Left ventricle myocardium inferior (tissue), 1 donor: ENCODE measurements around the gene PSG4. TPM values are rescaled to one million over a fixed set of nuclear protein-coding genes. Genes with fewer than 3 reads are reported as not detected.
"Not testable (repeated sequence)": the region's sequence is repeated elsewhere in the genome, so short reads cannot be mapped to it uniquely, and the experiment has no call there.

Experiments used
- DNase-seq: peaks from one replicate; pipeline ENCODE4 v3.0.0-alpha.2; 2020
- H3K27ac ChIP-seq: fragments of 200-600 bp; replicated peaks from 2 replicates; pipeline ENCODE4 v1.8.0; 2021
- H3K27me3 ChIP-seq: fragments of 200-600 bp; 2 replicates; pipeline ENCODE4 v1.8.0; 2021; ENCODE audit warnings: low read depth
- H3K36me3 ChIP-seq: fragments of 200-600 bp; 2 replicates; pipeline ENCODE4 v1.8.0; 2021
- H3K4me1 ChIP-seq: fragments of 200-600 bp; 2 replicates; pipeline ENCODE4 v1.8.0; 2021
- H3K4me3 ChIP-seq: fragments of 200-600 bp; 2 replicates; pipeline ENCODE4 v1.8.0; 2021; ENCODE audit warnings: mild to moderate bottlenecking, moderate library complexity
- H3K9me3 ChIP-seq: fragments of 200-600 bp; replicated peaks from 2 replicates; pipeline ENCODE4 v1.8.0; 2021
- intact Hi-C: fragments of 100-400 bp; cut with micrococcal nuclease; formaldehyde crosslinking; loops from one replicate; pipeline ENCODE4 v1.11.0; 2022
- long read RNA-seq: library from polyadenylated mRNA; unstranded; transcript quantifications from one replicate; pipeline ENCODE4 v2.0.0, GENCODE V29; 2021
- total RNA-seq: library from RNA; stranded (reverse); fragmentation: NEBNext Ultra II Directional; extraction: Animal tissue kit (Norgen Biotek cat#: 25700); gene quantifications from one replicate; pipeline ENCODE4 v1.2.1, GENCODE V29; 2021
- TF ChIP-seq, protein P1 (sequence below): fragments of 200-600 bp; IDR thresholded peaks from 2 replicates; pipeline ENCODE4 v1.8.0; 2021; ENCODE audit warnings: antibody characterized with exemption, mild to moderate bottlenecking, borderline replicate concordance
- donor health status: DM: no; HTN: yes; CAD: no; lungs with severe emphysema.

PSG4 gene
- total RNA-seq = not detected
- long read RNA-seq = 0 reads

DNA sequence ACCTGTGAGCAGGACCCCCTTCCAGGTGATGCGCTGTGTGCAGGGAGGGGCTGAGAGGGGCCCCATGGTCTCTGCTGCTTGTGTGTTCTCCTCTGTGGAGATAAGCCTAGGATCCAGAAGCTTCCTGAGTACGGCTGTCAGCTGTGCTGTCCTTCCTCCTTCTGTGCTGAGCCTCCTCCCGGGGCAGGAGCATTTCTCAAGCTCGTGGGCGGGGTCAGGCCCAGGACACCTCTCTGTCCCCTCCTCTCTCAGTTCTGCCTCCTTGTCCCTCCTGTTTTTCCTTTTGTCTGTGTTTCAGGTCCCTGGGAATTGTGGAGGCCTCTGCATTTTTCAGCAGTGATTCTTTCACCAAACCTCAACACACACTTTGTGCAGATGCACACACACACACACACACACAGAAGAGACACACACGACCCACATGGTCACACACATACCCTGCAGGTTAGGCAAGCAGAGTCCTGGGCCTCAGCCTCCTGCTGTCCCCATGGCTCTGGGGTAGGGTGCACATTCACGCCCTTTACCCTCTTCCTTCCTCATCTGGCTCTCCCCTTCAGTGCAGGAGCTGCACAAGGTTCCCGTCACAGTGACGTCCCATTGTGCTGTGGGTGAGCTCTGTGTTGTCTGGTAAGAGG, at the start of gene PSG4:
PSG4 (minus strand) TSS at position 168 of the 635 bp plus-strand sequence; CDS start at position 66, 102 bp downstream.
- intact Hi-C loops, H3K4me1 ChIP-seq, H3K9me3 ChIP-seq, DNase-seq, H3K4me3 ChIP-seq, H3K36me3 ChIP-seq, H3K27ac ChIP-seq: not testable (repeated sequence)
- peaks cover 14% of the 10 kb centered on the region for H3K27me3 ChIP-seq

DNA sequence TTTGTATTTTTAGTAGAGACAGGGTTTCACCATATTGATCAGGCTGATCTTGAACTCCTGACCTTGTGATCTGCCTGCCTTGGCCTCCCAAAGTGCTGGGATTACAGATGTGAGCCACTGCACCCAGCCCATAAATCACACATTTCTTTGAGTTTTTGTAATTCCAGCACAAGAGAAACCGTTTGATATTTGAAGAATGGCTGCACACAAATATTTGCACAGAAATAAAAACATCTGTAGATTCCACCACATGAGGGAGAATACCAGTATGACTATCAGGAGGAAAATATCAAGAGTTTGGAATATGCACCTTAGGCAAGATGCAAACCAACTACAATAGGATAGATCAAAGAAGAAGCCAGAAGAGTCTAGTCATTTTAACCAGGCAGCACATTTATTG, 46.0 kb upstream of the PSG4 start:
- H3K9me3 ChIP-seq, H3K4me1 ChIP-seq, H3K27ac ChIP-seq, intact Hi-C loops, DNase-seq, H3K4me3 ChIP-seq, H3K36me3 ChIP-seq: not testable (repeated sequence)
- H3K27me3 ChIP-seq = peaks cover 12% of the 10 kb centered on the region

DNA sequence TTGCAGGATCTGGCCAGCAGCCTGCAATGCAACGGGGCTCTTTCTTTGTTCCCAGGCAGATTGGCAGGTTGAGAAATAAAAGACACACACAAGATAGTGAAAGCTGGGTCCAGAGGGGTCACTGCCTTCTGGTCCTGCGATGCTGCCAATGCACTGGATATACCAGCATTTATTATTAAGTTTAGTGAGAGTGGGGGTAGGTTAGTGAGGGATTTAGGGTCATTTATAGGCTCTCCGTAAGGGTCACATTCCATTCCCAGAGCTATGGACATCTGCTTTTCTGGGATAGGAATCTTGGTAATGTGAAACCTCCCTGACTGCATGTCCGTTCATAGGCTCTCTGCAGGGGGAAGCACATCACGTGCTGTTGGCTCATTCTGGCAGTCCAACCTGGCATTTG, 44.9 kb upstream of the PSG4 start:
- H3K9me3 ChIP-seq, H3K27ac ChIP-seq, H3K4me3 ChIP-seq, DNase-seq, intact Hi-C loops, H3K36me3 ChIP-seq, H3K4me1 ChIP-seq: not testable (repeated sequence)
- peaks cover 12% of the 10 kb centered on the region for H3K27me3 ChIP-seq

DNA sequence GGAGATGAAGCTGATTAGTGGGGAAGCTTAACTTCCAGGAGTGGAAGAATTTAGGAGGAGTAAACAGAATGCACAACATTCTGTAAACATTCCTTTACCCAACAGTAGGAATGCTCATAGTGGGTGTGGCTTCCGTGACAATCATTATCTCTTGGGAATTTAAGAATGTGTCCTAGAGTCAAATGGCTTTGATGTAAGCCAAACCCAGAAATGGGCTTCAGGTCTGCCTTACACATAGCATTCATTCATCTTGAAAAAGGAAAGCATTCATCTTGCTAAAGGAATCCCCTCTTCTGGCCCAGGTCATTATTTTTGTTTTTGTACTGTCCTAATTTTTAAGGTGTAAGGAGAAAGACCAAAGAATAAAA, 43.2 kb upstream of the PSG4 start:
- intact Hi-C loops, H3K4me3 ChIP-seq, H3K27ac ChIP-seq, H3K36me3 ChIP-seq, H3K27me3 ChIP-seq, H3K9me3 ChIP-seq, H3K4me1 ChIP-seq, DNase-seq: not testable (repeated sequence)

DNA sequence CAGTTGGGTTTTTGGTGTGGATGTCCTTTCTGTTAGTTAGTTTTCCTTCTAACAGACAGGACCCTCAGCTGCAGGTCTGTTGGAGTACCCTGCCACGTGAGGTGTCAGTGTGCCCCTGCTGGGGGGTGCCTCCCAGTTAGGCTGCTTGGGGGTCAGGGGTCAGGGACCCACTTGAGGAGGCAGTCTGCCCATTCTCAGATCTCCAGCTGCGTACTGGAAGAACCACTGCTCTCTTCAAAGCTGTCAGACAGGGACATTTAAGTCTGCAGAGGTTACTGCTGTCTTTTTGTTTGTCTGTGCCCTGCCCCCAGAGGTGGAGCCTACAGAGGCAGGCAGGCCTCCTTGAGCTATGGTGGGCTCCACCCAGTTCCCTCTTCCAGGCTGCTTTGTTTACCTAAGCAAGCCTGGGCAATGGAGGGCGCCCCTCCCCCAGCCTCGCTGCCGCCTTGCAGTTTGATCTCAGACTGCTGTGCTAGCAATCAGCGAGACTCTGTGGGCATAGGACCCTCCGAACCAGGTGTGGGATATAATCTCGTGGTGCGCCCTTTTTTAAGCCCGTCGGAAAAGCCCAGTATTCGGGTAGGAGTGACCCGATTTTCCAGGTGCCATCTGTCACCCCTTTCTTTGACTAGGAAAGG, 41.9 kb upstream of the PSG4 start:
- H3K4me3 ChIP-seq, H3K27ac ChIP-seq, DNase-seq, H3K27me3 ChIP-seq, H3K36me3 ChIP-seq, H3K4me1 ChIP-seq, H3K9me3 ChIP-seq, intact Hi-C loops: not testable (repeated sequence)

DNA sequence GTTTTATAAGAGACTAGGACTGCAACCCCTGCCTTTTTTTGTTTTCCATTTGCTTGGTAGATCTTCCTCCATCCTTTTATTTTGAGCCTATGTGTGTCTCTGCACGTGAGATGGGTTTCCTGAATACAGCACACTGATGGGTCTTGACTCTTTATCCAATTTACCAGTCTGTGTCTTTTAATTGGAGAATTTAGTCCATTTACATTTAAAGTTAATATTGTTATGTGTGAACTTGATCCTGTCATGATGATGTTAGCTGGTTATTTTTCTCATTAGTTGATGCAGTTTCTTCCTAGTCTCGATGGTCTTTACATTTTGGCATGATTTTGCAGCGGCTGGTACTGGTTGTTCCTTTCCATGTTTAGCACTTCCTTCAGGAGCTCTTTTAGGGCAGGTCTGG, 40.4 kb upstream of the PSG4 start:
- H3K9me3 ChIP-seq, intact Hi-C loops, H3K4me3 ChIP-seq, H3K27me3 ChIP-seq, H3K36me3 ChIP-seq, H3K4me1 ChIP-seq, DNase-seq, H3K27ac ChIP-seq: not testable (repeated sequence)

DNA sequence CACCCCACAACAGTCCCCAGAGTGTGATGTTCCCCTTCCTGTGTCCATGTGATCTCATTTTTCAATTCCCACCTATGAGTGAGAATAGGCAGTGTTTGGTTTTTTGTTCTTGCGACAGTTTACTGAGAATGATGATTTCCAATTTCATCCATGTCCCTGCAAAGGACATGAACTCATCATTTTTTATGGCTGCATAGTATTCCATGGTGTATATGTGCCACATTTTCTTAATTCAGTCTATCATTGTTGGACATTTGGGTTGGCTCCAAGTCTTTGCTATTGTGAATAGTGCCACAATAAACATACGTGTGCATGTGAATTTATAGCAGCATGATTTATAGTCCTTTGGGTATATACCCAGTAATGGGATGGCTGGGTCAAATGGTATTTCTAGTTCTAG, 36.8 kb upstream of the PSG4 start:
- H3K27me3 ChIP-seq, H3K9me3 ChIP-seq, H3K4me3 ChIP-seq, H3K4me1 ChIP-seq, H3K27ac ChIP-seq, intact Hi-C loops, H3K36me3 ChIP-seq, DNase-seq: not testable (repeated sequence)

DNA sequence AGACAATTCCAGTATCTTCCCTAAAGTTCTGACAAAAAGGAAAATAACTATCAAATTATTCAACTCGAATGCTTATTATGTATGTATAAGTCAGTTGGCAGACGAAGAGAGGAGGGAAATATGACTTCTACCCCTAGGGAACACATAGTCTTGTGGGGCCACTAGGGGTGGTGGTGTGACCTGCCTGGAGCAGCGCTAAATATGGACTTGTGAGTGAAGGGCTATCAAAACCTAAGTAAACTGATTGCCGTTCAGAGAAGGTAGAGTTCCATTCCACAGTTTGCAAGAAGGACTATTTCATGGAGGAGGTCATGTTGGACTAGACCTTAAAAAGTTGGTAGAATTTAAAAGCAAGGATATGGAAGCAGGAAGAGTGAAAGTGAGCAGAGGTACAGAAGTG, 32.8 kb upstream of the PSG4 start:
- H3K9me3 ChIP-seq, H3K36me3 ChIP-seq, H3K4me1 ChIP-seq, H3K27ac ChIP-seq, H3K27me3 ChIP-seq, H3K4me3 ChIP-seq, intact Hi-C loops, DNase-seq: not testable (repeated sequence)

DNA sequence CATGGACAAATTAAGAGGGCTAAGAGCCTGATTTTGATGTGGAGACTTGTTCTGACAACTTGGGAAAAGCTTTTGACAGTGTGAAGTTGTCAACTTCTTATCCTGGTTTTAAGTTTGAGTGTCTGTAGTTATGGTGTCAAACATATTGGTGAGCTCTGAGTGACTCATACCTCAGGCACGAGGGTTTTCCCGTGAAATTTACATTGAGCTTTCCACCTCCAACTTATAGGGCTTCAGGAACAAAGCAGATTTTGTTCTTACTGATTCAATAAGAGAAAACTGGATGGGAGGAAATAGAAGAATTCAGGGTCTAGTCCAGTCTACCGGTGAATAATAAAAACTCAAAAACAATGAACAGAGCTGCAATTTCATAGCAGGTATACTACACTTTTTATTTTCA, 30.2 kb upstream of the PSG4 start:
- H3K4me3 ChIP-seq, DNase-seq, intact Hi-C loops, H3K9me3 ChIP-seq, H3K4me1 ChIP-seq, H3K36me3 ChIP-seq, H3K27me3 ChIP-seq, H3K27ac ChIP-seq: not testable (repeated sequence)

DNA sequence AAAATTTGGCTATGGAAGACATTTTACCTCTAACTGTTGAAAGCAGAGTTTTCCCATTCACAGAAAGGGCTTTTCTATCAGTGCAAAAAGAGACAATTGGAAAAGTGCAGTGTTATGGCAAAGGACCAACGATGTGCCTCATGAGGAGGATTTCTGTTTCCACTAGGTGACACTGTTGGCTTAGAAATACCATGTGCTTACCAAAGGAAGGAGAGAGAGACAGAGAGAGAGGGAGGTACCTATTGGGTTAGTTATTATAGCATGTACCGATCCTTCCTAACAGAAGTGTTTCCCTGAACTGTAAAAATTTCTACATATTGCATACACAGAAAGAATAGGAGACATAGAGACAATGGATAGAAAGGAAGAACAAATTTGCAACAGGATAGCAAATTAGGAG, 23.9 kb upstream of the PSG4 start:
- TF ChIP-seq, protein P1, sequence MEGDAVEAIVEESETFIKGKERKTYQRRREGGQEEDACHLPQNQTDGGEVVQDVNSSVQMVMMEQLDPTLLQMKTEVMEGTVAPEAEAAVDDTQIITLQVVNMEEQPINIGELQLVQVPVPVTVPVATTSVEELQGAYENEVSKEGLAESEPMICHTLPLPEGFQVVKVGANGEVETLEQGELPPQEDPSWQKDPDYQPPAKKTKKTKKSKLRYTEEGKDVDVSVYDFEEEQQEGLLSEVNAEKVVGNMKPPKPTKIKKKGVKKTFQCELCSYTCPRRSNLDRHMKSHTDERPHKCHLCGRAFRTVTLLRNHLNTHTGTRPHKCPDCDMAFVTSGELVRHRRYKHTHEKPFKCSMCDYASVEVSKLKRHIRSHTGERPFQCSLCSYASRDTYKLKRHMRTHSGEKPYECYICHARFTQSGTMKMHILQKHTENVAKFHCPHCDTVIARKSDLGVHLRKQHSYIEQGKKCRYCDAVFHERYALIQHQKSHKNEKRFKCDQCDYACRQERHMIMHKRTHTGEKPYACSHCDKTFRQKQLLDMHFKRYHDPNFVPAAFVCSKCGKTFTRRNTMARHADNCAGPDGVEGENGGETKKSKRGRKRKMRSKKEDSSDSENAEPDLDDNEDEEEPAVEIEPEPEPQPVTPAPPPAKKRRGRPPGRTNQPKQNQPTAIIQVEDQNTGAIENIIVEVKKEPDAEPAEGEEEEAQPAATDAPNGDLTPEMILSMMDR = peak; percentile 25
- H3K9me3 ChIP-seq = peaks cover 50% of the 10 kb centered on the region
- H3K4me1 ChIP-seq = no peaks in the 10 kb centered on the region
- H3K4me3 ChIP-seq = no peak overlapping the region
- no peak for DNase-seq
- peaks cover under 1% of the 10 kb centered on the region for H3K27me3 ChIP-seq
- no peaks in the 10 kb centered on the region for H3K36me3 ChIP-seq
- intact Hi-C loops = no loop called here
- no peak overlapping the region for H3K27ac ChIP-seq

DNA sequence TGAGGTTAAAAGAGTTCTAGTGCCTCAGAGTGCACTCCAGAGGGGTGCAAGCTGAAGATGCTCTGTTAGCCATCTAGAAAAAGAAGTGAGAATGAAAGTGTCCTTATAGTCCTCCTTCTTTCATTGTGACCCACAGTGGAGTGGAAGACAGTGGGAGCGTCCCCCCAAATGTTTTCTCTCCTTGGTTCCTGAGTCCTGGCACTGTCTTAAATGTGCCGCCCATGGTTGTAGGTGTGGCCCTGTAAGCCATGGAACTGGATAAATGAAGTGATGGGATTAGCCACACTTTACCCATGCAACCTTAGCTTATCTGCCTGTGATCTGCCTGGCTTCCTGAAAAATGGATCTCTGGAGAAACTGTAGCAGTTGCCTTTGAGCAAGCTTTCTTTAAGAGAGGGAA, 23.3 kb upstream of the PSG4 start:
- H3K4me1 ChIP-seq, H3K36me3 ChIP-seq, intact Hi-C loops, H3K4me3 ChIP-seq, H3K27me3 ChIP-seq, H3K27ac ChIP-seq, DNase-seq: not testable (repeated sequence)
- H3K9me3 ChIP-seq = peaks cover 50% of the 10 kb centered on the region

DNA sequence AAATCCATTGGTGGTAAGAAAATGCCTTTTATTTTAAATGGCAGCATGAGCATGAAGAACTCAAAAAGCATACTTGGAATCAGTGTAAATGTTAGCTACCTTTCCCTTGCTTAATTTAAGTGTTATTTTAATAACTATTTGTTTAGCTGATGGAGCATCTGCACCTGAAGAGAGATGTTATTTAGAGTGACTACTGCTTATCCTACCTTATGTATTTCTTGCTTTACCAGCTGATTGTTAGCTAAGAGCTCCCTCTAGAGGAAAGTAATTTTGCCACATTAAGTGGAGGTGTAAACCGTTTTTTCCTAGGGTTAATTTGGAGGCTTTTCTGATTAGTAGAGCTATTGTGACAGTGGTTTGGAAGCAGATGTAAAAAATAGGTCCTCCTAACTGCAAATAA, 21.5 kb upstream of the PSG4 start:
- intact Hi-C loops = not testable (repeated sequence)

More for the DNA sequence above, 21.5 kb upstream of the PSG4 start:
- not testable (repeated sequence) for H3K36me3 ChIP-seq, DNase-seq, H3K4me1 ChIP-seq, H3K27ac ChIP-seq, H3K4me3 ChIP-seq, H3K27me3 ChIP-seq
- H3K9me3 ChIP-seq = peaks cover 50% of the 10 kb centered on the region
